Neural progenitor cell (in vitro differentiated cells): ENCODE measurements around the gene EFNB2. TPM values are rescaled to one million over a fixed set of nuclear protein-coding genes. Genes with fewer than 3 reads are reported as not detected.

Source experiments
- DNase-seq: peaks from one replicate; pipeline ENCODE4 v3.0.0-alpha.2; 2016; ENCODE audit warnings: low spot score
- H2AFZ ChIP-seq: fragments of 200-600 bp; sonication (generic); replicated peaks from 2 replicates; pipeline ENCODE4 v1.6.1; 2016; ENCODE audit warnings: antibody characterized with exemption
- H3F3A ChIP-seq: fragments of 200-600 bp; sonication (generic); 2 replicates; pipeline ENCODE4 v1.6.1; 2016; ENCODE audit warnings: antibody characterized with exemption, low read depth
- H3K27ac ChIP-seq: fragments of 200-600 bp; sonication (generic); 2 replicates; pipeline ENCODE4 v1.5.1; 2016; ENCODE audit warnings: mild to moderate bottlenecking
- H3K27me3 ChIP-seq: fragments of 200-600 bp; sonication (generic); 2 replicates; pipeline ENCODE4 v1.6.1; 2016; ENCODE audit warnings: mild to moderate bottlenecking, moderate library complexity
- H3K36me3 ChIP-seq: fragments of 200-600 bp; sonication (generic); 2 replicates; pipeline ENCODE4 v1.5.1; 2016
- H3K4me1 ChIP-seq: fragments of 200-600 bp; sonication (generic); 2 replicates; pipeline ENCODE4 v1.6.1; 2016; ENCODE audit warnings: mixed run types
- H3K4me2 ChIP-seq: fragments of 200-600 bp; sonication (generic); 2 replicates; pipeline ENCODE4 v1.6.1; 2016
- H3K4me3 ChIP-seq: fragments of 200-600 bp; sonication (generic); 2 replicates; pipeline ENCODE4 v1.5.1; 2016
- H3K79me2 ChIP-seq: fragments of 200-600 bp; sonication (generic); 2 replicates; pipeline ENCODE4 v1.6.1; 2016; ENCODE audit warnings: low read depth
- H3K9ac ChIP-seq: fragments of 200-600 bp; sonication (generic); 2 replicates; pipeline ENCODE4 v1.6.1; 2016
- H3K9me3 ChIP-seq: fragments of 200-600 bp; sonication (generic); 2 replicates; pipeline ENCODE4 v1.5.1; 2016; ENCODE audit warnings: low read depth
- H4K20me1 ChIP-seq: fragments of 200-600 bp; sonication (generic); 2 replicates; pipeline ENCODE4 v1.6.1; 2016; ENCODE audit warnings: low read depth
- H3K27ac Mint-ChIP-seq: 3 replicates; pipeline ENCODE4 v1.8.0; 2021; ENCODE audit warnings: mixed read lengths
- H3K27me3 Mint-ChIP-seq: 2 replicates; pipeline ENCODE4 v1.8.0; 2022; ENCODE audit warnings: low read depth, mild to moderate bottlenecking, inconsistent platforms, moderate library complexity, mixed read lengths; ENCODE audit not compliant: insufficient read depth
- H3K36me3 Mint-ChIP-seq: 3 replicates; pipeline ENCODE4 v1.8.0; 2021; ENCODE audit warnings: mixed read lengths
- H3K4me1 Mint-ChIP-seq: 3 replicates; pipeline ENCODE4 v1.8.0; 2021; ENCODE audit warnings: mixed read lengths
- H3K4me3 Mint-ChIP-seq: 3 replicates; pipeline ENCODE4 v1.8.0; 2021; ENCODE audit warnings: mild to moderate bottlenecking, moderate library complexity, mixed read lengths
- H3K9me3 Mint-ChIP-seq: 3 replicates; pipeline ENCODE4 v1.8.0; 2020; ENCODE audit warnings: mixed read lengths
- CTCF ChIP-seq: fragments of 200-600 bp; sonication (generic); IDR thresholded peaks from 2 replicates; pipeline ENCODE4 v1.5.1; 2017; ENCODE audit warnings: antibody characterized with exemption, mild to moderate bottlenecking
- EZH2 ChIP-seq: fragments of 200-600 bp; sonication (generic); IDR thresholded peaks from 2 replicates; pipeline ENCODE4 v1.6.1; 2017; ENCODE audit warnings: antibody characterized with exemption, mild to moderate bottlenecking, moderate library complexity
- EZH2phosphoT487 ChIP-seq: fragments of 200-600 bp; sonication (generic); IDR thresholded peaks from 2 replicates; pipeline ENCODE4 v1.6.1; 2017; ENCODE audit warnings: antibody characterized with exemption
- total RNA-seq: library from RNA; depleted of rRNA; stranded (reverse); fragments of >200 nt; gene quantifications from 2 replicates; pipeline ENCODE4 v1.2.3, GENCODE V29; 2015; ENCODE audit warnings: low replicate concordance

Gene EFNB2
- total RNA-seq, 1 donor from 2014 or later, result 101 TPM

DNA sequence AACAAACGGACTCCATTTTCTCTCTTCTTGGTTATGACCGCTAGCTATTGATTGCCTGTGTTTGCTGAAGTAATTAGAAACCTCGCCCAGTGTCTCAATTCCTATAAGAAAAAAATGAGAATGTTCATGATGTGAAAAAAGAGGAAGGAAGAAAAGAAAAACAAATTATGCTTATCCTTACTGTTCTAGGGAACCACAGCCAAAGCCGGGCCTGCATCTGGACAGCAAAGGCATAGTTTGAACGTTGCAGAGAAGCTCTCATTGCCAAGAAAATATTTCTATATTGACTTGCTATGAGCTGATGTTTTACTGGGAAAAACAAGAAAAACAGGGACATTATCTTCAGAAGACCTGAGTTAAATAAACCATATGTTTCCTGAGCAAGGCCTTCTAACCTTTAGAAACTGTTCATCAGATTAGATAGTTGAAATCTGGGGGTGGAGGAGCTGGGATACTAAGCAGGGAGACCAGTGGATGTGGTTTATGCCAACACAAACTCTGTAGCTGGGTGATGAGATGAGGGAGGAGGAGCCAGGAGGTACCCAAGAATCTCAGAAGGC is 55.0 kb downstream of the EFNB2 start:
- Histone ChIP-seq H3K27ac (no peak overlapping the region), H3K4me1 (no peaks in the 10 kb centered on the region), H2AFZ (no peak overlapping the region), H3K9ac (no peak overlapping the region), H3K36me3 (no peaks in the 10 kb centered on the region), H3K4me3 (no peak overlapping the region), H3K79me2 (no peaks in the 10 kb centered on the region), H3K4me2 (no peak overlapping the region), H3F3A (no peaks in the 10 kb centered on the region), H3K27me3 (no peaks in the 10 kb centered on the region), H4K20me1 (no peaks in the 10 kb centered on the region), H3K9me3 (no peaks in the 10 kb centered on the region)
- Mint-ChIP-seq H3K4me3 (no peak overlapping the region), H3K27ac (no peak overlapping the region), H3K36me3 (no peaks in the 10 kb centered on the region), H3K4me1 (peaks cover 11% of the 10 kb centered on the region), H3K27me3 (peaks cover 3% of the 10 kb centered on the region), H3K9me3 (peaks cover 27% of the 10 kb centered on the region)
- TF ChIP-seq EZH2 (no peak), EZH2phosphoT487 (no peak), CTCF (no peak)
- no peak for DNase-seq

GRCh38 chr13:106479929-106480328 is 55.5 kb downstream of the EFNB2 start:
- H3K79me2 ChIP-seq, result no peaks in the 10 kb centered on the region
- Mint-ChIP-seq H3K4me3 (no peak overlapping the region), H3K4me1 (peaks cover 15% of the 10 kb centered on the region), H3K27me3 (peaks cover 3% of the 10 kb centered on the region), H3K27ac (no peak overlapping the region), H3K9me3 (peaks cover 27% of the 10 kb centered on the region), H3K36me3 (no peaks in the 10 kb centered on the region)
- H3K9ac ChIP-seq, result no peak overlapping the region
- no peak overlapping the region for H2AFZ ChIP-seq
- no peak overlapping the region for H3K27ac ChIP-seq
- TF ChIP-seq EZH2phosphoT487 (no peak), CTCF (no peak), EZH2 (no peak)
- H3K4me1 ChIP-seq, result no peaks in the 10 kb centered on the region
- no peaks in the 10 kb centered on the region for H3K36me3 ChIP-seq
- H3F3A ChIP-seq, result no peaks in the 10 kb centered on the region
- no peaks in the 10 kb centered on the region for H4K20me1 ChIP-seq
- H3K4me3 ChIP-seq, result no peak overlapping the region
- no peak overlapping the region for H3K4me2 ChIP-seq
- no peak for DNase-seq
- no peaks in the 10 kb centered on the region for H3K27me3 ChIP-seq
- H3K9me3 ChIP-seq, result no peaks in the 10 kb centered on the region

DNA sequence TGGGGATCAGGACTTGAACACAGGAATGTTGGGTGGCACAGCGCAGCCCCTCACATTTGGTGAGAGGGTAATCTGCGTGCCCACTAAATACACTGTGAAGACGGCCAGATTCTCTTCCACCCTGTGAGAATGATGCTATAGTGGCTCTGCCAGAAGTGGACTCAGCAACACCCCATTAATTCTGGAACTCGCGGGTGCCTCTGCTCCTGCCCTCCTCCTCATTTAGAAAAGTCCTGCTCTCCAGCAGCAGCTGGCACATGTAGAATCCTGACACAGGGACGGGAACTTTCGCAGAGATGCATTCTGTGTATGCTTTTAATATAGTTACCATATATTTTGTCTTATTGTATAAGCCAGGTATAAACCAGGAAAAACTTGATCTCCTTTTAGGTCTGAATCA is 57.3 kb downstream of the EFNB2 start:
- Histone ChIP-seq H3K9ac (no peak overlapping the region), H3K9me3 (no peaks in the 10 kb centered on the region), H3K27ac (no peak overlapping the region), H3K4me1 (no peaks in the 10 kb centered on the region), H3K27me3 (no peaks in the 10 kb centered on the region), H3K79me2 (no peaks in the 10 kb centered on the region), H2AFZ (no peak overlapping the region), H3K36me3 (no peaks in the 10 kb centered on the region), H4K20me1 (no peaks in the 10 kb centered on the region), H3F3A (no peaks in the 10 kb centered on the region), H3K4me2 (no peak overlapping the region), H3K4me3 (no peak overlapping the region)
- peaks cover 3% of the 10 kb centered on the region for H3K27me3 Mint-ChIP-seq
- H3K36me3 Mint-ChIP-seq, result no peaks in the 10 kb centered on the region
- no peak overlapping the region for H3K4me3 Mint-ChIP-seq
- peaks cover 25% of the 10 kb centered on the region for H3K9me3 Mint-ChIP-seq
- peaks cover 22% of the 10 kb centered on the region for H3K4me1 Mint-ChIP-seq
- no peak for DNase-seq
- no peak for TF ChIP-seq EZH2
- no peak for TF ChIP-seq CTCF
- no peak for TF ChIP-seq EZH2phosphoT487
- no peak overlapping the region for H3K27ac Mint-ChIP-seq
